Hematopoietic multipotent progenitor cell treated with erythropoietin and hydrocortisone succinate and interleukin-3 and kit ligand, for 17 days (in vitro differentiated cells): ENCODE data around the gene RNF113B.

Source experiments
- DNase-seq: peaks from one replicate; pipeline ENCODE4 v3.0.0-alpha.2; 2015; ENCODE audit warnings: low spot score

Gene RNF113B

GRCh38 chr13:98176777-98177608 lies at the start of gene RNF113B:
TSS of gene RNF113B (minus strand) at chr13:98177269. CDS start at chr13:98177236, 33 bp downstream.
- no peak for DNase-seq

DNA sequence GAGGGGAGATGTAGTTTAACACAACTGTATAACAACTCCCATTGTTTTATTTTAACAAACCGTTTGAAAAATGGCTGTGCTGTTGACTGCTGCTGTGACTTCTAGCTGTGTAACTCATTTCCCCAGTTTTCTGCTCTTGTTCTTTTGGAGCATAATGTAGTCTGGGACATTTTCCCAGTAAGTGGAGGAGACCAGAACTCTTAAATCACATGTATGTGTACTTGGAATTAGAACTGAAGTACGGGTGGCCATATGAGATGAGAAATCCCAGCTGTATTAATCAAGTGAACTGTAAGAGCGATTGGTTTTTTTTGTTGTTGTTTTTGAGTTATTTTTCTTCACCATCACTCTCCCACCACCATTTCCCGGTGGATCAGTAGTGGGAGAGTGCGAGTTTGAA lies 49.4 kb upstream of the RNF113B start:
- DNase-seq, result no peak

DNA sequence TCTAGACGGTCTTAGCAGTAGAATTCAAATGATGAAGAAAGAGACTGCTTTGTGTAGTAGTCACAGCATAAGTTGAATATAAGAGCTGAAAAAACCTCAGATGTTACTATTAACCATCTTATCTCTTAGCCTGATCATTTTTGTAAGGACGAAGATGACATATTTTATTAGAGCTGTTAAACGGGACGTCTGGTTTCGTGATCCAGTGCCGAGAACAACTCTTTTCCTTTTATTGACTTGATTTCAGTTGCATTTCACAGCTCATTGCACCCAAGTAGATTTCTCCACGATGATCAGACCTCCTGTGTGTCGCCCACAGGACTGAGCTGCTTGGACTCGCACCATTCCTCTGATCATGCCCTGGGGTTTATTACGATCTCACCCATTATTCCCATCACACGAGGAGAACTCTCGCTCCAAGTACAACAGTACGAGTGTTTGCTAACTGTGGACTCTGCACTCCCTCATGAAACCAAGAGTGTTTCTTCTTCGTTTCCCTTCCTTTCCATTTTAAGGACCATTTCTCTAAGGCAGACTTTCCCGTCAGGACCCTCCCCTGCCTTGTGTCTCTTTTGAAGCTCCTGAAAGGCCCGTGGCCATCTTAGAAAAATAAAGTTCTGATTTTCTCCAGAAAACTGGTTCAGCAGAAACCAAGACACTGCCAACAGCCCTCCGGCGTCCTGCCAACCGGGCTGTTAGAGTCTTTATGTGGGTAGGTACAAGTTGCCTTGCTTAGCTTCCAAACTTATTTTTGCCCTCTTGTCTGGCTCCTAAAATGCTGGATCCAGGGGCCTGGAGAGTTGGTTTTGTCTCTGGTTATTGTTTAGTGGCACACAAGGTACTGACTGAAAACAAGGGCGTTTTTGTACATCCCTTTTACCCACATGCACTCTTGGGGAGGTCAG lies 48.2 kb upstream of the RNF113B start:
- no peak for DNase-seq

GRCh38 chr13:98224557-98224956 lies 47.5 kb upstream of the RNF113B start:
- DNase-seq, result no peak

DNA sequence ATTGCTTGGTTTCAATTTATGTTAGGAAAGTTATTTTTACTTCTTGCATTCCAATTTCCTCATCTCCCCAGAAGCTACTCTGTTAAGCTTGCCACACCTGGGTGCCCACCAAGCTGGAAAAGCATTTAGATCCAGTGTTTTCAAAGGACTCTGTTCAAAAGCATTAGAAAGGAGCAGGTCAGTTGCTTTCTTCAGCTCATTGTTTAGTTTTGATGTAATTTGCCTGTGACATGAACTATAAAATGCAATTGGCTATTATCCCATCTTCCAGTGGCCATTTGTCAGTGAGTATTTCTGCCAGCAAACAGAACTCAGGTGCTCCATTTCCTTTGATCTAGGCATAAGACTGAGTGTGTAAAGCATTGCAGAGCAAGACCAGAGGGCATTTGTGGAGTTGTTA lies 46.7 kb upstream of the RNF113B start:
- peak; percentile 20 for DNase-seq

DNA sequence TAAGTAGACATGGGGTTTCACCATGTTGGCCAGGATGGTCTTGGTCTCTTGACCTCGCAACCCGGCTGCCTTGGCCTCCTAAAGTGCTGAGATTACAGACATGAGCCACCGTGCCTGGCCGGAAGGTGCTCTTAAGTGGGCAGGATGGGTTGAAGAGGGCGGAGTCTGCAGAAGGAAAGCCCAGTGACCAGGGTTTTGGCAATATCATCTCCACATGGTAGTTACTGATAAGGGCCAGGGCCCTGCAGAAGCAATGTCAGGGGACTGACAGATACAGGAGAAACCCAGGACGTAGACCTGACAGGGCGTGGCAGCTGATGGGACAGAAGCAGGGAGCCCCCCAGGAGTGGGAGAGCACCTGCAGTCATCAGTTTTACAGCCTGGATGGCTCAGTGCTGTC lies 45.7 kb upstream of the RNF113B start:
- peak; percentile 85 for DNase-seq

- DNase-seq, result peak; percentile 28
Observed at GRCh38 chr13:98222081-98222554, 45.0 kb upstream of the RNF113B start.

DNA sequence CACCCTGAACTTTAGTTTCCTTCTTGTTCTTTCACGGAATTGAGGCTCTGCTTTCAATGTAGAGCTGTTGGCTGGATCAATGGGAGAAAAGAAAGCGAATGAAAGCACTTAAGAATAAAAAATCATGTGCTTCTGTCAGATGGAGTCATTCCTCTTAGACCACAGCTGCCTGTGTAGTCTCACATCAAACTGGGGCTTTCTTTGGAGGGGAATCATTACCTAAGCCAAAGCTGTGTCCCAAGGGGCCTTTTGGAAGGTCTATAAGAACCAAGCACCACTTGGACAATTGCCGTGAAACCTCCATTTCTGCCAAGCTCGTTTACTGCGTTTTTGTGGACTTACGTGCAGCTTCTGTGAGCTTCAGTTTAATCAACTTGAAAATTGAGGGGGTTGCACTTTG lies 44.2 kb upstream of the RNF113B start:
- no peak for DNase-seq

- DNase-seq, result no peak
Observed at GRCh38 chr13:98220271-98220791, 43.3 kb upstream of the RNF113B start.

GRCh38 chr13:98219685-98220084 lies 42.6 kb upstream of the RNF113B start:
- no peak for DNase-seq

DNA sequence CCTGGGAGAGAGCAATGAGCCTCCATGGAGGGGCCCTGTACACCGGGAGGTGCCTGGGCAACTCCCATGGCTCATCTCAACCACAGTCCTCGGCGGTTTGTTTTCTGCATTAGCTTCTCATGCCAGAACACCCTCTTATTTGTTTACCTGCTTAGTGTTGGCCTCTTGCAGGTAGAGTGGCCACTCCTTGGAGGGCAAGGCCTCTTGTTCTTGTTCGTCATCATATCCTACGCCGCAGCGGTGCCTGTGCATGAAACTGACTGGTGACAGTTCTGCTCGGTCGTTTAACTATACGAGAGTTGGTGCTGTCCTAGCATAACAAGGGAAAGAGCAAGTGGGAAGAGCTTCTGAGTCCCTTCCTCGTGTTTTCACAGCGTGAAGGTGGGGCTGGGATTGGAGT lies 40.5 kb upstream of the RNF113B start:
- DNase-seq, result no peak

DNA sequence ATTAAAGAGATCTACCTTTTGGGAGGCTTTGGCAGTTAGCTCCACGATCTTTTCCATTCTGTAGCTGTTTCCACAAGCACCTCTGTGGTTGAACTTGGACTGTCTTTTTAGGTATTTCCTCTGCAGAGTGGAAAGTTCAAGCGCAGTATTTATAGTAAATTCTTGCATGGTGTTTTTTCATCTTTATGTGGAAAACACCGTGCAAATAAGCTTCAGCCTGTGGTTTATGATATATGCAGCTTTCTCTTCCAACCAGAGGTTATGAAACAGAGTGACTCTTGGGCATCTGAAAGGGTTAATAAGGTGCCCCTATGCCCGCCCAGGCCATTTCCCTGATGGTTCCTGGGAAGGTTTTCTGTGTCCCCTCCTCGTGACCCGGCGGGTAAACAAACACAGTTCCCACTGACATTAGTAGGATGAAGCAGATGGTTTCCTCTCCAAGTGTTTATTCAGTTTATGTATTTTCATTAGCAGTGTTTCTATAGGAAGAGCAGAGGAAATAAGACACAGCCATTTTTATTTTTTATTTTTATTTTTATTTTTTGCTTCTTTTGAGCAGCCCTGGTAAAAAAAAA lies 39.7 kb upstream of the RNF113B start:
- DNase-seq, result no peak

- DNase-seq, result no peak
Observed at GRCh38 chr13:98216135-98216565, 39.1 kb upstream of the RNF113B start.

DNA sequence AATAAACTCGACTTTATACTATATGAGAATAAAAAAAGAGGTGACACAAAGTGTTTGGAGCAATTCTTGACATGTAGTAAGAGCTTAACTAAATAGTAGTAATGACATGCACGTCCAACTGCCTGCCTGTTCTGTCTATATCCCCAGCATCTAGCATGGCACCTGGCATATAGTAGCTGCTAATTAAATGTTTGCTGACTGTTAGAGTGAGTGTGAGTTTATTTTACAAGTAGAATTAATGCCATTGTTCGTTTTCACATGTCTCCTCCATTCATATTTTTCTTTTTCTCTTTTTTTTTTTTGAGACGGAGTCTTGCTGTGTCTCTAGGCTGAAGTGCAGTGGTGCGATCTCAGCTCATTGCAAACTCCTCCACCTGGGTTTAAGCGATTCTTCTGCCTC lies 38.4 kb upstream of the RNF113B start:
- DNase-seq, result no peak

DNA sequence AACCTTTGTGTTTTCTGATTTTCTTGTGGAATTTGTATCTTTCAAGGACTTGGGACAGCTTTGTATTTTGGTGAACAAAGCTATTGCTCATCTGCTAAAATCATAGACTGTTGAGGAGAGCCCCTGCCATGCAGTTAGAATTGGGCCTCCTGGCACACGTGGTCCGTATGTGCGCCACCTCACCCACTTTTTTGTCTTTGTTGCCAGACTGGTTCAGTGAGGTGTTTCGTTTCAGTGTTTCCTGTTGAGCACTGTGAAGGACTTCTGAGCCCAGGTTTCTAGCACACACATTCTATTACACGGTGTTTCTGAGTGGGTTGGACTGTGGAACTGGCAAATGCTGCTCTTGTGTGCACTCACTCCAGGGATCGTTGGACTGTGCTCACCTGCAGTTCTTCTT lies 37.6 kb upstream of the RNF113B start:
- no peak for DNase-seq

DNA sequence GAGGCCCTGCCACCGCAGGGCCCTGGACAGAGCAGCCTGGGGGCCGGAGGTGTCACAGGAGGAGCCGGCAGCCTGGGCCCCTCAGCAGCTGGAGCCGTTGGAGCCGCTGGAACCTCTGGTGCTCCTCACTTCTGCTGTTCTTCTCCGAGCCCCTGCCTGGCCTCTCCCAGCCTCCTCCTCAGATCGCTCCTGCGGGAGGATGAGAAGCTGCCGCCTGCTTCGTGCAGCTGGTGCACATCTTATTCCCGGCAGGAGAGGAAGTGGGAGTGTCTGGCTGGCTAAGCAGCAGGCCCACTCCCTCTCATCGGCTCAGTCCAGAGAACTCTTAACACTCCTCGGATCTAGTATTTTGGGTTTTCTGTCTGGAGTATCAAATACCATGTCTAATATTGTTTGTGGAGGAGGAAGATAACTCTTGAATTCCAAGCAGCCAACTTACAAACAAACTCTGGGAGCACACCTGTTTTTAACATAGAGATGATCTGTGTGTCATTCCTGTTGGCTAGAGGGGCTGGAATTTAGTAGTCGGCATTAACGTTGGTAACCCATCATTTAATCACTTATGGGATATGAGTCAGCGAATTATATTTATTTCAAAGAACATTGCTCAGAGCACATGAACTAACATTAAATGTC lies 37.1 kb upstream of the RNF113B start:
- no peak for DNase-seq

DNA sequence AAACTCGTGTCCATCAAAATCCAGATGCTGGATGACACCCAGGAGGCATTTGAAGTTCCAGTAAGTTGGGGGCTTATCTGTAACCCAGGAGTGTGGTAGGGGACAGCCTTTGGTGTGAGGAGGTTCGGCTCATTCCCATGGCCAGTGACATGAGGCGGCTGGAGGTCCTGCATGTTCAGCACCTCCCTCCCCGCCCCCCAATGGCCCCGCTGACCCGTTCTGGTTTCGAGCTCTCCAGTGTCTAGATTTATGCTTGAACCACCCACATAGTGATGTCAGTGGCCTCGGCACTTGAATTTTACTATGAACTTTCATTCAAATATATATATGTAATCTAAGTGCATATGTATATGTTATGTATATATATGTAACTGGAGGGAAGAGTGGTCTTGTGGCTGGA lies 36.3 kb upstream of the RNF113B start:
- DNase-seq, result no peak

DNA sequence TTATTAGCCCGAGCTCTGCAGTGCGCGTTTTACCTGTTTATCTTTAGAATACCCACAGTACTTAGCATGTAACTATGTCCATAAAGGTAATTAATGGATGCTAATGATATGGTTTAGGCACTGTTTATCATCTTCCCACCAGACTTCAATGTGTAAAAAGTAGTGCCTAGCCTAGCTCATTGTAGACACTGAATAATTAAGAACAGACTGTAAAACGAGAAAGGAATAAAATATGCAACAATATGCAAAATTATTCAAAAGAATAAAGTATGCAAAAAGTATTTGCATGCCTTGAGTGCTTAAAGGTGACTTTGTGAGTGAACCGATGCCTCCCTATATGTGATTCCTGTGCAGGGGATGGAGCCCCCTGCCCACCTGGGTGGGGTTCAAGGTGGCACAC lies 35.7 kb upstream of the RNF113B start:
- no peak for DNase-seq

GRCh38 chr13:98208606-98209005 lies 31.5 kb upstream of the RNF113B start:
- no peak for DNase-seq

DNA sequence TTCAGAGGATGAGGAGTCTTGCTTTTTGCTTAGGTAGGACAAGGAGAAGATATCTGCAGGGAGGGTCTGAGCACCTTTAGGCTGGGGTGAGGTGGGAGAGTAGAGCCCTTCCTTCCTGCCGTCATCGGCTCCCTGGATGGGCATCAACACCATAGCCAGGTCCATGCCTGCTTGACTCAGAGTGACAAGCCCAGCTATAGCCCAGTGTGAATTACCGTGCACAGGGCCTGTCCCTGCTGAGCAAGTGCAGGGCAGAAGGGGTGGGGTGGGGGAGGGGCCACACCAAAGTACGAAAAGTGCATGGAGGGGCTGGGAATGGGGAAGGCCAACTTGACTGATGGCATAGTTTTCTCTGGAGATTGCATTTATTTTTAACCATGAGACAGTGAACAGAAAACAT lies 30.3 kb upstream of the RNF113B start:
- DNase-seq, result no peak

GRCh38 chr13:98206946-98207345 lies 29.9 kb upstream of the RNF113B start:
- DNase-seq, result no peak

GRCh38 chr13:98204546-98204945 lies 27.5 kb upstream of the RNF113B start:
- no peak for DNase-seq
